Activated B cell treated with CpG ODN at 0.5 μM for 24 hours (primary cell): ENCODE measurements around the gene DDX3X. TPM values are rescaled to one million over a fixed set of nuclear protein-coding genes. Genes with fewer than 3 reads are reported as not detected.

Experiments used
- ATAC-seq: fragments of 200-7000 bp; cut with Tn5 transposase; one replicate; pipeline ENCODE4 v1.10.0; 2021; ENCODE audit warnings: low read depth, mild to moderate bottlenecking, moderate library complexity
- CTCF ChIA-PET: fragments of 350-600 bp; sonication (Branson Sonifier 250); formaldehyde crosslinking; loops from one replicate; lab custom pipeline; 2021; ENCODE audit warnings: antibody characterized with exemption; lab: Charles Lee
- POLR2A ChIA-PET: fragments of 350-600 bp; sonication (Branson Sonifier 250); formaldehyde crosslinking; loops from one replicate; lab custom pipeline; 2021; ENCODE audit warnings: antibody characterized with exemption; lab: Charles Lee
- DNase-seq: peaks from one replicate; pipeline ENCODE4 v3.0.0; 2022
- H3K27ac Mint-ChIP-seq: one replicate; pipeline ENCODE4 v1.8.0; 2020; ENCODE audit warnings: mixed read lengths
- H3K27me3 Mint-ChIP-seq: one replicate; pipeline ENCODE4 v1.8.0; 2021; ENCODE audit warnings: mixed read lengths
- H3K36me3 Mint-ChIP-seq: one replicate; pipeline ENCODE4 v1.8.0; 2021; ENCODE audit warnings: low read depth, mixed read lengths
- H3K4me1 Mint-ChIP-seq: one replicate; pipeline ENCODE4 v1.8.0; 2021; ENCODE audit warnings: mixed read lengths
- H3K4me3 Mint-ChIP-seq: one replicate; pipeline ENCODE4 v1.8.0; 2020; ENCODE audit warnings: mild to moderate bottlenecking, mixed read lengths
- H3K9me3 Mint-ChIP-seq: one replicate; pipeline ENCODE4 v1.8.0; 2020; ENCODE audit warnings: mixed read lengths
- intact Hi-C: fragments of 100-400 bp; cut with micrococcal nuclease; formaldehyde crosslinking; loops from one replicate; pipeline ENCODE4 v1.15.1; 2024
- total RNA-seq: library from RNA; stranded (reverse); gene quantifications from 2 replicates; pipeline ENCODE4 v1.2.3, GENCODE V29; 2022
- TF ChIP-seq, protein P1 (sequence below): fragments of 200-600 bp; IDR thresholded peaks from one replicate; pipeline ENCODE4 v1.8.0; 2022; ENCODE audit warnings: antibody characterized with exemption, mild to moderate bottlenecking

The DDX3X gene
- total RNA-seq, 1 donor from 2014 or later = 247 TPM

DNA sequence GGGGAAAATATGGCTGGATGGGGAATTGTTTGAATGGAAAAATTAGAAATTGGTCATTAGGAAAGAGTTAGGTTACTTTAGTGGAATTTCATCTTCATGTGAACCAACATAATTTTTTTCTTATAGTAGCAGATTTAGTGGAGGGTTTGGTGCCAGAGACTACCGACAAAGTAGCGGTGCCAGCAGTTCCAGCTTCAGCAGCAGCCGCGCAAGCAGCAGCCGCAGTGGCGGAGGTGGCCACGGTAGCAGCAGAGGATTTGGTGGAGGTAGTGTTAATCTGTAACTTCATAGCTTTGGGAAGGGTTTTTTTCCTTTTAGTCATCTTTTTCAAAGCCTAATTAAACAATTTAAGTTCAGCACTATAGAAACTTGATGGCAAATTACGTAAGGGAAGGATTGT is 13.2 kb downstream of the DDX3X start:
- Mint-ChIP-seq H3K4me3 (no peak overlapping the region), H3K36me3 (peaks cover 73% of the 10 kb centered on the region), H3K4me1 (peaks cover 10% of the 10 kb centered on the region), H3K9me3 (no peaks in the 10 kb centered on the region), H3K27me3 (no peaks in the 10 kb centered on the region), H3K27ac (no peak overlapping the region)
- ATAC-seq (no peak), DNase-seq (no peak)
- ChIA-PET CTCF (no interaction called here), POLR2A (interaction anchor here (0.6 kb wide), 1 partner anchor 21 kb away, joined by 6 read pairs; no protein-coding TSS in a partner anchor)
- TF ChIP-seq, protein P1, sequence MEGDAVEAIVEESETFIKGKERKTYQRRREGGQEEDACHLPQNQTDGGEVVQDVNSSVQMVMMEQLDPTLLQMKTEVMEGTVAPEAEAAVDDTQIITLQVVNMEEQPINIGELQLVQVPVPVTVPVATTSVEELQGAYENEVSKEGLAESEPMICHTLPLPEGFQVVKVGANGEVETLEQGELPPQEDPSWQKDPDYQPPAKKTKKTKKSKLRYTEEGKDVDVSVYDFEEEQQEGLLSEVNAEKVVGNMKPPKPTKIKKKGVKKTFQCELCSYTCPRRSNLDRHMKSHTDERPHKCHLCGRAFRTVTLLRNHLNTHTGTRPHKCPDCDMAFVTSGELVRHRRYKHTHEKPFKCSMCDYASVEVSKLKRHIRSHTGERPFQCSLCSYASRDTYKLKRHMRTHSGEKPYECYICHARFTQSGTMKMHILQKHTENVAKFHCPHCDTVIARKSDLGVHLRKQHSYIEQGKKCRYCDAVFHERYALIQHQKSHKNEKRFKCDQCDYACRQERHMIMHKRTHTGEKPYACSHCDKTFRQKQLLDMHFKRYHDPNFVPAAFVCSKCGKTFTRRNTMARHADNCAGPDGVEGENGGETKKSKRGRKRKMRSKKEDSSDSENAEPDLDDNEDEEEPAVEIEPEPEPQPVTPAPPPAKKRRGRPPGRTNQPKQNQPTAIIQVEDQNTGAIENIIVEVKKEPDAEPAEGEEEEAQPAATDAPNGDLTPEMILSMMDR = no peak
- intact Hi-C loops = no loop called here

DNA sequence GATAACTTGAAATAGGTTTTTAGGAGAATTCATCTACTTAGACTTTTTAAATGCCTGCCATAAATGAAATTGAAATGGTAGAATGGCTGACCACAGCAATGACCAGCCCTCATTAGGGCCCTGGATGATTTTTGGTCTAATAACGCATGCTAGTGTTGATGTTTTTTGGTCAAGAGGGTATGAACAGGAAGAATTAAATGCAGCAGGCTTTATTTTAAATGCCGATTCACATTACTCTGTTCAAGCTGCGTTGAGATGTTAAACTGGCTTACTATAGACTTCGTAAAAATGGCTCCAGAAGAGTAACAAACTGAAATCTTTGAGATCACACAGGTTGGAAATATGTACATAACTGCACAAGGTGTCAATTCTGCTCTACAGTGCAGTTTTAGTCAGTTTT is 14.6 kb downstream of the DDX3X start:
- Mint-ChIP-seq H3K4me3 (no peak overlapping the region), H3K36me3 (peaks cover 64% of the 10 kb centered on the region), H3K27ac (no peak overlapping the region), H3K27me3 (no peaks in the 10 kb centered on the region), H3K9me3 (no peaks in the 10 kb centered on the region), H3K4me1 (peaks cover 11% of the 10 kb centered on the region)
- intact Hi-C loops = no loop called here
- ChIA-PET CTCF (no interaction called here), POLR2A (no interaction called here)
- DNase-seq (no peak), ATAC-seq (no peak)
- TF ChIP-seq, protein P1 = no peak

DNA sequence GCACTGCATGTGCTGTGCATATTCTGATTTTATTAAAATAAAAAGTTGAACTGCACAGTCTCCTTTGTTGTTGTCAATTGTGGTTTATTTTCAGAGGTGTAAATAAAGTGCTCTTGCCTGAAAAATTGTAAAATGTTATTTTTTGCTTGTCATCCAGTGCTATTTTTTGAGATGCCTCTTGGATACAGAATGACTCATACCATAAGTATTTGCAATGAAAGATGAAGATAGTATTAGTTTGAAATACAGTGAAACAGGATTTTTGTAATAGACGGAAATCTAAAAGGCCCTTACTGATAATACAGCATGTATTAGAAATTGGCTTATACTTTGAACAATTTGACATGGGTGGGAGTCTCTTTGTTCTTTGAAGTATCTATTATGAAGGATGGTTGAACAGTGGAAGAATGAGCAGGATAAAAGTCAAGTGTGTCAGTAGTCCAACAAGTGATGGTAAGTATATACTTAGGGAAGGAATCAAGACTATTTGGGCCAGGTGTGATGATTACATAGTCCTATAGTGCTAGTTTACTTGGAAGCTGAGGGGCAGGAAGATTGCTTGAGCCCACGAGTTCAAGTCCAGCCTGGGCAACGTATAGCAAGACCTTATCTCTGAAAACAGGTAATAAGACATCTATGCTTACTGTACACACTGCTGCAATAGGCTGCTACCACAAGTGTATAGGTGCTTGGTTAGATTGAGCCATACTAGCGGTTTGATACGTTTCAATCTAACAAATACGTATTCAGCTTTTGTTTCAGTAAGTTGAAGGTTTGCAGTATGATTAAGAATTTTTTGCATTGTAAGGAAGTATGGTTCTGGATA is 16.4 kb downstream of the DDX3X start:
- Mint-ChIP-seq H3K27me3 (no peaks in the 10 kb centered on the region), H3K27ac (no peak overlapping the region), H3K4me3 (no peak overlapping the region), H3K36me3 (peaks cover 48% of the 10 kb centered on the region), H3K4me1 (peaks cover 13% of the 10 kb centered on the region), H3K9me3 (no peaks in the 10 kb centered on the region)
- TF ChIP-seq, protein P1 = no peak
- intact Hi-C loops = loop anchor here (2.0 to 5.0 kb wide), 2 partner anchors 14 to 242 kb away; no protein-coding TSS in a partner anchor
- POLR2A ChIA-PET = no interaction called here
- DNase-seq = no peak
- ATAC-seq = no peak
- CTCF ChIA-PET = no interaction called here

DNA sequence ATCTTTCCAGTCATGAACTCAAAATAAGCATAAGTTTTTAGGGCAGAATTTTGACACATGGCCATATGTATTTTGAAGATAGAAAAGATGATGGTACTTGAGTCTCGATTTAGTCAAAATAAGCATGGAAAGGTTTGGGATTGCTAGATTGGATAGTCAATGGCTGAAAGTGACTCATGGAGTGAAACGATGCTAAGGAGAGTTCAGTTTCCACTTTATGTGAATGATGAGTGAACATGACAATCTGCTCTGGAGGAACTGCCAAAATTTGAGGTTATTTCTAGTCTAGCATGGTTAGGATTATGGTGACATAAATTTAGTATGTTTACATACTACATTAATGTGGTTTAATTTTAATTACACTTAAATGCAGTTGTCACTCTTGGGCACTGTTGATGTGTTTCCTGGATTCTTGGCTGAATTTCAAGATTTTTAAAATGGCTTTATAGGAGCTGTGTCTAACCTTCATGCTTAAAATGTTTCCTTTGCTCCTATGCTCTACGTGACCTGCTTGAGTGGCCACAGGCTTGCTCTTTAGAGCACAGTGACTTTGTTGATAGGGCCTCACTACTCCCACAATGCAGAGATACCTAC is 17.1 kb downstream of the DDX3X start:
- POLR2A ChIA-PET = no interaction called here
- peak overlapping the region; percentile 50 for H3K27ac Mint-ChIP-seq
- no peaks in the 10 kb centered on the region for H3K9me3 Mint-ChIP-seq
- H3K4me3 Mint-ChIP-seq = no peak overlapping the region
- peaks cover 13% of the 10 kb centered on the region for H3K4me1 Mint-ChIP-seq
- no peak for DNase-seq
- H3K27me3 Mint-ChIP-seq = no peaks in the 10 kb centered on the region
- CTCF ChIA-PET = no interaction called here
- peaks cover 45% of the 10 kb centered on the region for H3K36me3 Mint-ChIP-seq
- TF ChIP-seq, protein P1 = no peak
- intact Hi-C loops = loop anchor here (2.0 to 5.0 kb wide), 2 partner anchors 14 to 241 kb away; no protein-coding TSS in a partner anchor
- ATAC-seq = no peak

DNA sequence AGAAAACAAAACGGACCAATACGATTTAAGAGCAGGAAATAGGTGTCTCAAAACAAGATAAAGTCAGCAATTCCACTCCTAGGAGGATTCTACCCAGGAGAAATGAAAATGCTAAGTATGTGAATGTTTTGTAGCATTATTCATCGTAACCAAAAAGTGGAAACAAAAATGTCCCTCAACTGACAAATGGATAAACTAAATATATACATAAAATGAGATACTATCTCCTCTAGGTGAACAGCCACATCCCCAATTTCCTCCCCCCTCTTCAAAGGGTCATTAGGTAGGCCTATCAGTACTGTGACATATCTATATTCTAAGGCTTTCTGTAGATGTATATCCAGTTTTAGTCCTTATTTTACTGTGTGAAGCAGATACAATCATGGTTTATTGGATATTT is 18.0 kb downstream of the DDX3X start:
- H3K27me3 Mint-ChIP-seq = no peaks in the 10 kb centered on the region
- H3K36me3 Mint-ChIP-seq = peaks cover 37% of the 10 kb centered on the region
- ChIA-PET POLR2A (no interaction called here), CTCF (interaction anchor here (1.3 kb wide), 1 partner anchor 172 kb away, joined by 3 read pairs; no protein-coding TSS in a partner anchor)
- H3K27ac Mint-ChIP-seq = peak overlapping the region; percentile 3
- DNase-seq (no peak), ATAC-seq (no peak)
- peaks cover 13% of the 10 kb centered on the region for H3K4me1 Mint-ChIP-seq
- intact Hi-C loops = loop anchor here (2.0 to 5.0 kb wide), 2 partner anchors 15 to 240 kb away; no protein-coding TSS in a partner anchor
- no peaks in the 10 kb centered on the region for H3K9me3 Mint-ChIP-seq
- TF ChIP-seq, protein P1 = no peak
- no peak overlapping the region for H3K4me3 Mint-ChIP-seq
